IMR-90 (cell line): ENCODE measurements around the gene PRSS16. TPM values are rescaled to one million over a fixed set of nuclear protein-coding genes. Genes with fewer than 3 reads are reported as not detected.

Experiments used
- ATAC-seq: fragments of 200-7000 bp; cut with Tn5 transposase; 2 replicates; pipeline ENCODE4 v1.9.1; 2020; ENCODE audit warnings: low read depth, mild to moderate bottlenecking, moderate library complexity
- BruUV-seq: library from RNA; stranded (reverse); fragments of 400-500 nt; replicated peaks from 2 replicates; lab custom pipeline; 2021; lab: Mats Ljungman, UMichigan
- CTCF ChIA-PET: fragments of 300-600 bp; formaldehyde crosslinking; extraction: SDS; loops from one replicate; lab custom pipeline; 2021; ENCODE audit warnings: antibody characterized with exemption; lab: Yijun Ruan, JAX
- POLR2A ChIA-PET: fragments of 300-600 bp; sonication (Branson Sonifier 250); formaldehyde crosslinking; loops from one replicate; lab custom pipeline; 2022; ENCODE audit warnings: antibody characterized with exemption; ENCODE audit not compliant: unreplicated experiment; lab: Charles Lee
- DNase-seq: peaks from one replicate; pipeline ENCODE4 v3.0.0; 2013
- H2AFZ ChIP-seq: replicated peaks from 2 replicates; pipeline ENCODE3; 2013; ENCODE audit warnings: low read length, mild to moderate bottlenecking; ENCODE audit not compliant: poor library complexity
- H2AK5ac ChIP-seq: 2 replicates; pipeline ENCODE4 v1.6.1; 2013; ENCODE audit warnings: low read depth, low read length, inconsistent platforms
- H2AK9ac ChIP-seq: replicated peaks from 2 replicates; pipeline ENCODE3; 2013; ENCODE audit warnings: mild to moderate bottlenecking, low read depth, low read length, moderate library complexity; ENCODE audit not compliant: poor library complexity
- H2BK120ac ChIP-seq: 2 replicates; pipeline ENCODE4 v1.6.1; 2013; ENCODE audit warnings: low read depth, low read length, inconsistent platforms
- H2BK15ac ChIP-seq: 3 replicates; pipeline ENCODE4 v1.6.1; 2013; ENCODE audit warnings: low read depth, low read length, inconsistent platforms
- H2BK20ac ChIP-seq: 2 replicates; pipeline ENCODE4 v1.6.1; 2013; ENCODE audit warnings: low read depth, mild to moderate bottlenecking, inconsistent platforms, low read length, moderate library complexity
- H2BK5ac ChIP-seq: 2 replicates; pipeline ENCODE4 v1.6.1; 2013; ENCODE audit warnings: mild to moderate bottlenecking, low read depth, low read length, inconsistent platforms; ENCODE audit not compliant: poor library complexity, severe bottlenecking
- H3K14ac ChIP-seq: replicated peaks from 2 replicates; pipeline ENCODE4 v1.6.1; 2013; ENCODE audit warnings: low read depth, low read length, inconsistent platforms
- H3K18ac ChIP-seq: 2 replicates; pipeline ENCODE4 v1.6.1; 2013; ENCODE audit warnings: low read depth, low read length, control low read depth
- H3K23ac ChIP-seq: 2 replicates; pipeline ENCODE4 v1.6.1; 2013; ENCODE audit warnings: low read depth, low read length, inconsistent platforms
- H3K27ac ChIP-seq: 2 replicates; pipeline ENCODE4 v1.5.1; 2013; ENCODE audit warnings: mild to moderate bottlenecking, control low read depth, low read length; ENCODE audit not compliant: insufficient read depth
- H3K27me3 ChIP-seq: 2 replicates; pipeline ENCODE4 v1.6.1; 2013; ENCODE audit warnings: low read length; ENCODE audit not compliant: control insufficient read depth, insufficient read depth
- H3K36me3 ChIP-seq: 2 replicates; pipeline ENCODE4 v1.6.1; 2013; ENCODE audit warnings: low read length, mixed read lengths; ENCODE audit not compliant: control insufficient read depth, insufficient read depth
- H3K4ac ChIP-seq: 2 replicates; pipeline ENCODE4 v1.6.1; 2013; ENCODE audit warnings: low read depth, low read length, inconsistent platforms
- H3K4me1 ChIP-seq: 2 replicates; pipeline ENCODE4 v1.6.1; 2013; ENCODE audit warnings: low read length, mixed read lengths; ENCODE audit not compliant: control insufficient read depth, insufficient read depth
- H3K4me2 ChIP-seq: 2 replicates; pipeline ENCODE4 v1.6.1; 2013; ENCODE audit warnings: low read depth, mild to moderate bottlenecking, control low read depth, low read length, moderate library complexity
- H3K4me3 ChIP-seq: 2 replicates; pipeline ENCODE4 v1.5.1; 2013; ENCODE audit warnings: low read depth, mild to moderate bottlenecking, control low read depth, low read length, moderate library complexity; ENCODE audit not compliant: insufficient read depth
- H3K56ac ChIP-seq: 2 replicates; pipeline ENCODE4 v1.6.1; 2013; ENCODE audit warnings: low read length, inconsistent platforms; ENCODE audit not compliant: insufficient read depth; ENCODE audit errors: extremely low read depth
- H3K79me1 ChIP-seq, 2 experiments: 2 replicates each; pipeline ENCODE4 v1.6.1; 2013; ENCODE audit warnings: low read length in 2 of 2, inconsistent platforms in 1 of 2, low read depth in 1 of 2
- H3K9ac ChIP-seq: 2 replicates; pipeline ENCODE4 v1.6.1; 2013; ENCODE audit warnings: low read depth, low read length, control low read depth
- H3K9me1 ChIP-seq: 2 replicates; pipeline ENCODE4 v1.6.1; 2013; ENCODE audit warnings: low read length, inconsistent platforms; ENCODE audit not compliant: insufficient read depth
- H3K9me3 ChIP-seq: 2 replicates; pipeline ENCODE4 v1.6.1; 2013; ENCODE audit warnings: low read length; ENCODE audit not compliant: control insufficient read depth, insufficient read depth
- H4K20me1 ChIP-seq: 2 replicates; pipeline ENCODE4 v1.6.1; 2013; ENCODE audit warnings: low read length, inconsistent platforms; ENCODE audit not compliant: insufficient read depth
- H4K5ac ChIP-seq: 2 replicates; pipeline ENCODE4 v1.6.1; 2013; ENCODE audit warnings: mild to moderate bottlenecking, low read depth, low read length, control low read depth
- H4K8ac ChIP-seq, 2 experiments: 2 replicates each; pipeline ENCODE4 v1.6.1; 2013; ENCODE audit warnings: low read depth in 2 of 2, low read length in 2 of 2, control low read depth in 1 of 2, inconsistent platforms in 1 of 2
- H4K91ac ChIP-seq: 2 replicates; pipeline ENCODE4 v1.6.1; 2013; ENCODE audit warnings: low read depth, low read length, inconsistent platforms; ENCODE audit not compliant: insufficient read depth
- POLR2A ChIP-seq: IDR thresholded peaks from 2 replicates; pipeline ENCODE4 v1.6.1; 2012; ENCODE audit warnings: mild to moderate bottlenecking, low read depth, low read length
- WGBS, 2 experiments: methylation state at CpG; one replicate each; pipeline versions ENCODE4 v1.1.5 to v1.1.7; 2013; ENCODE audit warnings: missing lambda C conversion rate in 2 of 2; ENCODE audit not compliant: insufficient read length in 1 of 2; ENCODE audit errors: extremely low coverage in 2 of 2; 5-methylcytosine and 5-hydroxymethylcytosine counted together
- dilution Hi-C: fragments of 300-500 bp; cut with HindIII; formaldehyde crosslinking; loops from one replicate; pipeline ENCODE4 v1.14.3; 2018; ENCODE audit warnings: low sequenced_read_pairs; ENCODE audit not compliant: unreplicated experiment
- in situ Hi-C: fragments of 300-500 bp; cut with MboI; formaldehyde crosslinking; loops from 3 replicates; pipeline ENCODE4 v1.14.3; 2019; ENCODE audit warnings: low sequenced_read_pairs, inconsistent platforms, mixed read lengths
- intact Hi-C: fragments of 100-400 bp; cut with micrococcal nuclease; formaldehyde crosslinking; loops from 2 replicates; pipeline ENCODE4 v1.10.0; 2022
- polyA plus RNA-seq, 3 experiments: library from polyadenylated mRNA; depleted of rRNA; stranded (reverse); fragments of >200 nt; gene quantifications; 2 replicates each; pipeline ENCODE4 v1.2.3, GENCODE V29; 2012; ENCODE audit warnings: low replicate concordance in 1 of 3
- total RNA-seq: library from RNA; depleted of rRNA; stranded (reverse); fragments of >200 nt; gene quantifications from 2 replicates; pipeline ENCODE4 v1.2.3, GENCODE V29; 2012
- TF ChIP-seq, protein P1 (sequence below): fragments of 150-350 bp; IDR thresholded peaks from 2 replicates; pipeline ENCODE4 v1.6.1; 2016; ENCODE audit warnings: low read depth, mild to moderate bottlenecking, low read length, moderate library complexity, borderline replicate concordance

PRSS16 gene
- total and polyA plus RNA-seq, 2 of the 4 experiments (the other 2 are of a cell fraction): 0.39 TPM; not detected in 1

DNA sequence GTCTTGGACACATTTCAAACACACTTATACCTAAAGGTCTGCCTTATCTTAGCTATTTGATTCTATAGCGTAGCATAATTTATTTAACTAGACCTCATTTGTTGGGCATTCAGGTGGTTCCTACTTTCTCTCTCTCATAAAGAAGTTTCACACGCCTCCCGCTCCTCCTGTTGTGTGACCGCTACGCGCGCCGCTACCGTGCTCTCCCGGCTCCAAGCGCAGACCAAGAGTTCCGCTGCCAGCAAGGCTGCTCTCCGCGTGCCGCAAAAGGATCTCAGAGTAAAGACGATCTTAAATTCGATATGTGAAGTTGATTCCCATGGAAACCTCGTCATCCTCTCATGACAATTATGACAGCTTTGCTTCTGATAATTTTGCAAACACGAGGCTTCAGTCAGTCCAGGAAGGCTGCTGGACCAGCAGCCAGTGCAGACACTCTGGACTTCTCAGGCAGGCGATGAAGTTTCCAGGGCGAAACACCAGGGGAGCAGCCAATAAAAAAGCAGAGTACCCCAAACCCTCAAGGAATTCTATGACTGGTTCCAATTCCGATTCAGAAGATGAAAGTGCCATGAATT is 20.4 kb downstream of the PRSS16 start:
- no peak for DNase-seq
- no peak overlapping the region for H4K8ac ChIP-seq
- CTCF ChIA-PET: no interaction called here
- 0% methylated on average over 2 of the region's 22 CpGs; no CpG with 5 or more reads in 1 of the 2 experiments for WGBS, 2 experiments
- 0 out of 2 replicates have a peak overlapping the region, but pooled peaks have one; percentile 9 for H3K4me3 ChIP-seq
- H2BK20ac ChIP-seq: no peak overlapping the region
- H2BK120ac ChIP-seq: no peak overlapping the region
- no peaks in the 10 kb centered on the region for H4K20me1 ChIP-seq
- H3K9me1 ChIP-seq: no peaks in the 10 kb centered on the region
- no peak overlapping the region for H2AK5ac ChIP-seq
- no peak overlapping the region for H3K56ac ChIP-seq
- in situ Hi-C loops: no loop called here
- H2AK9ac ChIP-seq: no peak overlapping the region
- TF ChIP-seq POLR2A: no peak
- TF ChIP-seq, protein P1, sequence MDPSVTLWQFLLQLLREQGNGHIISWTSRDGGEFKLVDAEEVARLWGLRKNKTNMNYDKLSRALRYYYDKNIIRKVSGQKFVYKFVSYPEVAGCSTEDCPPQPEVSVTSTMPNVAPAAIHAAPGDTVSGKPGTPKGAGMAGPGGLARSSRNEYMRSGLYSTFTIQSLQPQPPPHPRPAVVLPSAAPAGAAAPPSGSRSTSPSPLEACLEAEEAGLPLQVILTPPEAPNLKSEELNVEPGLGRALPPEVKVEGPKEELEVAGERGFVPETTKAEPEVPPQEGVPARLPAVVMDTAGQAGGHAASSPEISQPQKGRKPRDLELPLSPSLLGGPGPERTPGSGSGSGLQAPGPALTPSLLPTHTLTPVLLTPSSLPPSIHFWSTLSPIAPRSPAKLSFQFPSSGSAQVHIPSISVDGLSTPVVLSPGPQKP: no peak
- no peaks in the 10 kb centered on the region for H3K4me1 ChIP-seq
- H2BK5ac ChIP-seq: no peak overlapping the region
- H3K4me2 ChIP-seq: peak overlapping the region; percentile 28; the same call in 1 of the 2 replicates
- no peak overlapping the region for H2AFZ ChIP-seq
- H3K79me1 ChIP-seq: no peaks in the 10 kb centered on the region
- H3K14ac ChIP-seq: no peak overlapping the region
- no peak overlapping the region for H3K9ac ChIP-seq
- H4K5ac ChIP-seq: no peak overlapping the region
- H3K27me3 ChIP-seq: peaks cover 10% of the 10 kb centered on the region
- no peak for ATAC-seq
- no peak overlapping the region for H3K23ac ChIP-seq
- BruUV-seq: no TSS peak
- H3K27ac ChIP-seq: no peak overlapping the region
- intact Hi-C loops: no loop called here
- H3K4ac ChIP-seq: no peak overlapping the region
- POLR2A ChIA-PET: no interaction called here
- no peaks in the 10 kb centered on the region for H3K9me3 ChIP-seq
- H3K36me3 ChIP-seq: no peaks in the 10 kb centered on the region
- H4K91ac ChIP-seq: no peak overlapping the region
- dilution Hi-C loops: no loop called here
- H3K18ac ChIP-seq: no peak overlapping the region
- no peak overlapping the region for H2BK15ac ChIP-seq
